Measurements from ENCODE around the gene MGAT5B.

DNA sequence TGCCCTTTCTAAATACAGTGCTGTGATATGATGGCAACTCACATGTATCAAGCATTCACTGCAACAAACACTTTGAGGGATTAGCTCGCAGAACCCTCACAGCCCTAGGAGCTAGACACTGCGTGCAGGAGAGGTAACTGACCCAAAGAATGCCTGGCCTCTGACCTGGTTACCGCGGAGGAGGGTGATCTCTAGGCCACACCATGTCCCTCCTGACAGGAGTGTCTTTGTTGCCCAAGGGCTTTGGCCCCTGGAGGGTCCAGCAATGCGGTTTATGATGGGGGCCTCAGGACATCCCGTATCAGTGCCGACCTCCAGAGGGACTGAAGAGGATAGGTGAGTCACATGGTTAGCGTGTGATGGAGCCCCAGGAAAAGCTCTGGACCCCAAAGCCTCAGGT is 130.6 kb downstream of the MGAT5B start:
- no peak for TF ChIP-seq POLR2AphosphoS5 (IDR thresholded peaks at IDR 0.05; ENCODE audit: low read depth)
- TF ChIP-seq, protein P1, sequence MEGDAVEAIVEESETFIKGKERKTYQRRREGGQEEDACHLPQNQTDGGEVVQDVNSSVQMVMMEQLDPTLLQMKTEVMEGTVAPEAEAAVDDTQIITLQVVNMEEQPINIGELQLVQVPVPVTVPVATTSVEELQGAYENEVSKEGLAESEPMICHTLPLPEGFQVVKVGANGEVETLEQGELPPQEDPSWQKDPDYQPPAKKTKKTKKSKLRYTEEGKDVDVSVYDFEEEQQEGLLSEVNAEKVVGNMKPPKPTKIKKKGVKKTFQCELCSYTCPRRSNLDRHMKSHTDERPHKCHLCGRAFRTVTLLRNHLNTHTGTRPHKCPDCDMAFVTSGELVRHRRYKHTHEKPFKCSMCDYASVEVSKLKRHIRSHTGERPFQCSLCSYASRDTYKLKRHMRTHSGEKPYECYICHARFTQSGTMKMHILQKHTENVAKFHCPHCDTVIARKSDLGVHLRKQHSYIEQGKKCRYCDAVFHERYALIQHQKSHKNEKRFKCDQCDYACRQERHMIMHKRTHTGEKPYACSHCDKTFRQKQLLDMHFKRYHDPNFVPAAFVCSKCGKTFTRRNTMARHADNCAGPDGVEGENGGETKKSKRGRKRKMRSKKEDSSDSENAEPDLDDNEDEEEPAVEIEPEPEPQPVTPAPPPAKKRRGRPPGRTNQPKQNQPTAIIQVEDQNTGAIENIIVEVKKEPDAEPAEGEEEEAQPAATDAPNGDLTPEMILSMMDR (conservative IDR thresholded peaks at IDR 0.05; ENCODE audit: low read depth in 2 of 2), result no peak
- no peak for TF ChIP-seq EZH2phosphoT487 (IDR thresholded peaks at IDR 0.05; ENCODE audit: unreplicated experiment)
- TF ChIP-seq EZH2 (IDR thresholded peaks at IDR 0.05; ENCODE audit: low read depth, unreplicated experiment), result no peak
- TF ChIP-seq ZNF331 (CRISPR knock-in tag; IDR thresholded peaks at IDR 0.05; ENCODE audit: low read depth), result no peak
- no peak for TF ChIP-seq ETS1 (IDR thresholded peaks at IDR 0.05)
